Measurements from ENCODE around the gene CCDC150. TPM values are rescaled to one million over a fixed set of nuclear protein-coding genes. Genes with fewer than 3 reads are reported as not detected.

The CCDC150 gene
- total RNA-seq, 1 donor from 2014 or later = 4.4 TPM

GRCh38 chr2:196747400-196747799, 107.9 kb downstream of the CCDC150 start:
- Histone ChIP-seq H3K36me3 (ENCODE audit: insufficient read depth, low read length) (no peaks in the 10 kb centered on the region), H3K4me1 (ENCODE audit: insufficient read depth, low read length) (no peaks in the 10 kb centered on the region), H3K27me3 (ENCODE audit: insufficient read depth, low read length) (no peaks in the 10 kb centered on the region), H2AFZ (ENCODE audit: low read depth, low read length) (no peak overlapping the region), H3K27ac (ENCODE audit: low read depth, low read length) (no peak overlapping the region), H3K79me2 (ENCODE audit: insufficient read depth, low read length) (no peaks in the 10 kb centered on the region), H3K4me2 (ENCODE audit: low read length) (no peak overlapping the region), H4K20me1 (ENCODE audit: insufficient read depth, low read length) (no peaks in the 10 kb centered on the region), H3K4me3 (ENCODE audit: insufficient read depth, low read depth, low read length) (no peak overlapping the region), H3K9me3 (ENCODE audit: insufficient read depth, low read depth, low read length) (no peaks in the 10 kb centered on the region), H3K9ac (ENCODE audit: low read length) (no peak overlapping the region)
- no peak for TF ChIP-seq EZH2 (IDR thresholded peaks at IDR 0.05; ENCODE audit: insufficient read depth, low read length)
- no peak for TF ChIP-seq CTCF (IDR thresholded peaks at IDR 0.05; ENCODE audit: insufficient read depth, low read depth, low read length)
- H3K27me3 Mint-ChIP-seq (ENCODE audit: low read depth, unreplicated experiment) = no peaks in the 10 kb centered on the region
- no peaks in the 10 kb centered on the region for H3K4me1 Mint-ChIP-seq (ENCODE audit: low read depth, unreplicated experiment)
- FAIRE-seq (no peak), DNase-seq (ENCODE audit: low read depth) (no peak)
- no peaks in the 10 kb centered on the region for H3K36me3 Mint-ChIP-seq (ENCODE audit: low read depth, unreplicated experiment)
- no peaks in the 10 kb centered on the region for H3K9me3 Mint-ChIP-seq (ENCODE audit: unreplicated experiment)
- H3K27ac Mint-ChIP-seq (ENCODE audit: unreplicated experiment) = no peak overlapping the region
- no peak overlapping the region for H3K4me3 Mint-ChIP-seq (ENCODE audit: unreplicated experiment)

- TF ChIP-seq EZH2 (IDR thresholded peaks at IDR 0.05; ENCODE audit: insufficient read depth, low read length) (no peak), CTCF (IDR thresholded peaks at IDR 0.05; ENCODE audit: insufficient read depth, low read depth, low read length) (no peak)
- Histone ChIP-seq H2AFZ (ENCODE audit: low read depth, low read length) (no peak overlapping the region), H4K20me1 (ENCODE audit: insufficient read depth, low read length) (no peaks in the 10 kb centered on the region), H3K4me2 (ENCODE audit: low read length) (no peak overlapping the region), H3K79me2 (ENCODE audit: insufficient read depth, low read length) (no peaks in the 10 kb centered on the region), H3K27me3 (ENCODE audit: insufficient read depth, low read length) (no peaks in the 10 kb centered on the region), H3K9ac (ENCODE audit: low read length) (no peak overlapping the region), H3K9me3 (ENCODE audit: insufficient read depth, low read depth, low read length) (no peaks in the 10 kb centered on the region), H3K4me3 (ENCODE audit: insufficient read depth, low read depth, low read length) (no peak overlapping the region), H3K27ac (ENCODE audit: low read depth, low read length) (no peak overlapping the region), H3K4me1 (ENCODE audit: insufficient read depth, low read length) (no peaks in the 10 kb centered on the region), H3K36me3 (ENCODE audit: insufficient read depth, low read length) (no peaks in the 10 kb centered on the region)
- no peaks in the 10 kb centered on the region for H3K27me3 Mint-ChIP-seq (ENCODE audit: low read depth, unreplicated experiment)
- H3K36me3 Mint-ChIP-seq (ENCODE audit: low read depth, unreplicated experiment) = no peaks in the 10 kb centered on the region
- no peaks in the 10 kb centered on the region for H3K9me3 Mint-ChIP-seq (ENCODE audit: unreplicated experiment)
- no peaks in the 10 kb centered on the region for H3K4me1 Mint-ChIP-seq (ENCODE audit: low read depth, unreplicated experiment)
- DNase-seq (ENCODE audit: low read depth) = no peak
- FAIRE-seq = no peak
- no peak overlapping the region for H3K27ac Mint-ChIP-seq (ENCODE audit: unreplicated experiment)
- no peak overlapping the region for H3K4me3 Mint-ChIP-seq (ENCODE audit: unreplicated experiment)
Observed at GRCh38 chr2:196748123-196748522, 108.6 kb downstream of the CCDC150 start.

- Histone ChIP-seq H4K20me1 (ENCODE audit: insufficient read depth, low read length) (no peaks in the 10 kb centered on the region), H3K4me1 (ENCODE audit: insufficient read depth, low read length) (no peaks in the 10 kb centered on the region), H3K36me3 (ENCODE audit: insufficient read depth, low read length) (no peaks in the 10 kb centered on the region), H3K4me2 (ENCODE audit: low read length) (no peak overlapping the region), H3K9ac (ENCODE audit: low read length) (no peak overlapping the region), H3K79me2 (ENCODE audit: insufficient read depth, low read length) (no peaks in the 10 kb centered on the region), H3K27me3 (ENCODE audit: insufficient read depth, low read length) (no peaks in the 10 kb centered on the region), H2AFZ (ENCODE audit: low read depth, low read length) (no peak overlapping the region), H3K9me3 (ENCODE audit: insufficient read depth, low read depth, low read length) (no peaks in the 10 kb centered on the region), H3K27ac (ENCODE audit: low read depth, low read length) (no peak overlapping the region), H3K4me3 (ENCODE audit: insufficient read depth, low read depth, low read length) (no peak overlapping the region)
- DNase-seq (ENCODE audit: low read depth) (no peak), FAIRE-seq (no peak)
- Mint-ChIP-seq H3K4me1 (ENCODE audit: low read depth, unreplicated experiment) (no peaks in the 10 kb centered on the region), H3K36me3 (ENCODE audit: low read depth, unreplicated experiment) (peaks cover 2% of the 10 kb centered on the region), H3K27ac (ENCODE audit: unreplicated experiment) (no peak overlapping the region), H3K27me3 (ENCODE audit: low read depth, unreplicated experiment) (no peaks in the 10 kb centered on the region), H3K4me3 (ENCODE audit: unreplicated experiment) (no peak overlapping the region), H3K9me3 (ENCODE audit: unreplicated experiment) (peaks cover 5% of the 10 kb centered on the region)
- no peak for TF ChIP-seq CTCF (IDR thresholded peaks at IDR 0.05; ENCODE audit: insufficient read depth, low read depth, low read length)
- TF ChIP-seq EZH2 (IDR thresholded peaks at IDR 0.05; ENCODE audit: insufficient read depth, low read length) = no peak
Observed at GRCh38 chr2:196750291-196750923, 110.9 kb downstream of the CCDC150 start.
